Osteocyte (in vitro differentiated cells): ENCODE measurements around the gene ARHGEF33. TPM values are rescaled to one million over a fixed set of nuclear protein-coding genes. Genes with fewer than 3 reads are reported as not detected.

Experiments
- DNase-seq: peaks from one replicate; pipeline ENCODE4 v3.0.0; 2021; ENCODE audit warnings: mixed read lengths; ENCODE audit not compliant: unreplicated experiment; ENCODE audit errors: extremely low spot score
- H3K27ac Mint-ChIP-seq: one replicate; pipeline ENCODE4 v1.8.0; 2021; ENCODE audit warnings: mild to moderate bottlenecking, mixed read lengths; ENCODE audit not compliant: unreplicated experiment
- H3K27me3 Mint-ChIP-seq: one replicate; pipeline ENCODE4 v1.8.0; 2021; ENCODE audit warnings: mixed read lengths; ENCODE audit not compliant: unreplicated experiment
- H3K36me3 Mint-ChIP-seq: one replicate; pipeline ENCODE4 v1.8.0; 2021; ENCODE audit warnings: mixed read lengths; ENCODE audit not compliant: unreplicated experiment
- H3K4me1 Mint-ChIP-seq: one replicate; pipeline ENCODE4 v1.8.0; 2021; ENCODE audit warnings: mixed read lengths; ENCODE audit not compliant: unreplicated experiment
- H3K4me3 Mint-ChIP-seq: one replicate; pipeline ENCODE4 v1.8.0; 2021; ENCODE audit warnings: mild to moderate bottlenecking, moderate library complexity, mixed read lengths; ENCODE audit not compliant: unreplicated experiment
- H3K9me3 Mint-ChIP-seq: one replicate; pipeline ENCODE4 v1.8.0; 2021; ENCODE audit warnings: mixed read lengths; ENCODE audit not compliant: unreplicated experiment
- total RNA-seq: library from RNA; stranded (reverse); gene quantifications from 2 replicates; pipeline ENCODE4 v1.2.1, GENCODE V29; 2021
- TF ChIP-seq, protein P1 (sequence below): fragments of 200-600 bp; sonication (generic); IDR thresholded peaks from 2 replicates; pipeline ENCODE4 v1.5.0; 2021; ENCODE audit warnings: antibody characterized with exemption, mild to moderate bottlenecking, moderate library complexity

The ARHGEF33 gene
- total RNA-seq, 1 donor from 2014 or later = 0.48 TPM

DNA sequence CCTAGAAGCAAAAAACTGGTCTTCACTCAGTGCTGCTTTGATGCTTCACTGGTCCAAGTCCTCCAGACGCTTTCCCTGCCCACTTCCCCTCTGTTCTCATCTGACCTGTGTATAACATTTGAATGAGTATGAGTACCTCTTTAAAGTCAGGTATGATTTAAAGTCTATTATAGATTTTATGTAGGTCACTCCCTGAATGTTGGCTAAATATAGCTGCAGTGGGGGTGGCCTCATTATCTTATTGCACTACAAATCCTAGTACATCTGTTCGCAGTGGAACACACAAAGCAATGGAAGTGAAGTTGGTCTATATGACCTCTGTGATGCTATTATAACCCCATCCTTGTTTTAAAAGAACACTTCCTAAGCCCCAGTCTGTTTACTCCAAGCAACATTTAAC lies 33.2 kb downstream of the ARHGEF33 start:
- TF ChIP-seq, protein P1, sequence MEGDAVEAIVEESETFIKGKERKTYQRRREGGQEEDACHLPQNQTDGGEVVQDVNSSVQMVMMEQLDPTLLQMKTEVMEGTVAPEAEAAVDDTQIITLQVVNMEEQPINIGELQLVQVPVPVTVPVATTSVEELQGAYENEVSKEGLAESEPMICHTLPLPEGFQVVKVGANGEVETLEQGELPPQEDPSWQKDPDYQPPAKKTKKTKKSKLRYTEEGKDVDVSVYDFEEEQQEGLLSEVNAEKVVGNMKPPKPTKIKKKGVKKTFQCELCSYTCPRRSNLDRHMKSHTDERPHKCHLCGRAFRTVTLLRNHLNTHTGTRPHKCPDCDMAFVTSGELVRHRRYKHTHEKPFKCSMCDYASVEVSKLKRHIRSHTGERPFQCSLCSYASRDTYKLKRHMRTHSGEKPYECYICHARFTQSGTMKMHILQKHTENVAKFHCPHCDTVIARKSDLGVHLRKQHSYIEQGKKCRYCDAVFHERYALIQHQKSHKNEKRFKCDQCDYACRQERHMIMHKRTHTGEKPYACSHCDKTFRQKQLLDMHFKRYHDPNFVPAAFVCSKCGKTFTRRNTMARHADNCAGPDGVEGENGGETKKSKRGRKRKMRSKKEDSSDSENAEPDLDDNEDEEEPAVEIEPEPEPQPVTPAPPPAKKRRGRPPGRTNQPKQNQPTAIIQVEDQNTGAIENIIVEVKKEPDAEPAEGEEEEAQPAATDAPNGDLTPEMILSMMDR = no peak
- Mint-ChIP-seq H3K4me1 (no peaks in the 10 kb centered on the region), H3K27me3 (peaks cover 18% of the 10 kb centered on the region), H3K36me3 (no peaks in the 10 kb centered on the region), H3K27ac (no peak overlapping the region), H3K4me3 (no peak overlapping the region), H3K9me3 (no peaks in the 10 kb centered on the region)
- DNase-seq = no peak

DNA sequence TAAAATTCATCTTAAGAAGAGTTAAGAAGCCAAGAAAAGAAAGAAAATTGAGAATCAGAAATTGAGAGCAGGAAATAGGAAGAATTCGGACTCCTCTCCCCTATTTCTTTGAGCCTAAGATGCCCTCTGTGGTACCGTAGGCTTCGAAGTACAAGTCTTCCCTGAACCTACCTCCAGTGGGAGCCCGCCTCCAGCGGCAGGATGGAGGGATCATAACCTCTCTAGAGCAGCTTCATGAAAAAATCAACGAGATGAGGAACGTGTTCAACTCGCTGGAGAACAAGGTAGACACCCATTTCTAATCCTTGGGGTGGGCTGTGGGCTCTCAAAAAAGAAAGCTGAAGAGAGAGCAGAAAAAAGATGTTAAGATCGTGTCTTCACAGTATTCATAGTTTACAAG lies 36.3 kb downstream of the ARHGEF33 start:
- Mint-ChIP-seq H3K4me1 (no peaks in the 10 kb centered on the region), H3K4me3 (no peak overlapping the region), H3K9me3 (no peaks in the 10 kb centered on the region), H3K27ac (no peak overlapping the region), H3K27me3 (peaks cover 18% of the 10 kb centered on the region), H3K36me3 (no peaks in the 10 kb centered on the region)
- no peak for DNase-seq
- TF ChIP-seq, protein P1 = no peak

DNA sequence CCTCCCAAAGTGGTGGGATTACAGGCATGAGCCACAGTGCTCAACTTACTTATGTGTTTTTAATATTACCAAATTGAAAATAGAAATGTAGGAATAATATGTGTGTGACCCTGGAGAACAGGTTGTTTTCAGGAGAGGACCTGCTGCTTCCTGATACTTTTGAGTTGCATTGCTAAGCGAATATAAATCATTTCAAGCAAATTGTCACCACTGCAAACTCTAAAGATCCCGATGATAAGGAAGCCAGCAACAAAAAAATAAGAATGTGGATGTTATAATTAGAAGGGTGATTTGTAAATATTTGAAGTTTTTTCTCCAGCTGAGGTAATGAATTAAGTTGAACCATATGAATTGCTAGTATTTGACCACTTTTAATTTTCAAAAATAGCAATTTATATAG lies 40.9 kb downstream of the ARHGEF33 start:
- H3K4me3 Mint-ChIP-seq = no peak overlapping the region

DNA sequence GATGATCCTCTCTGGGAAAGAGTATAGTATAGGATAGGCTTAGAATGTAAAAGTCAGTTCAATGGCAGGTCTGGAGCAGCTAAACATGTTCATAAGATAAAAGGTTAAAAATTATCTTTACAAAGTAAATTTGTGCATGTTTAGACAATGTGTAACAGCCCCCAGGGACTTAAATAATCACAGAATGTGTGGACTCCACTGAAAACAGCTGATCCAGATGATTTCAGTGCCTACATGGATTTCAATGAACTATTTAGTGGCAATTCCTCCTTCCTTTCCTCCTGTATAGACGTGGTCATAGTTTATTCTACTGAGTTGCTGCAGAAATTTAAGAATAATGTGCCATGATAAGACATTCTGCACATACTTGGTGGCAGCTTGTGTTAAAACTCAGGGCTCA lies 42.9 kb downstream of the ARHGEF33 start:
- Mint-ChIP-seq H3K27me3 (peaks cover 2% of the 10 kb centered on the region), H3K36me3 (no peaks in the 10 kb centered on the region), H3K4me3 (no peak overlapping the region), H3K9me3 (no peaks in the 10 kb centered on the region), H3K27ac (no peak overlapping the region), H3K4me1 (no peaks in the 10 kb centered on the region)
- DNase-seq = no peak
- TF ChIP-seq, protein P1 = no peak

More for the DNA sequence above, 40.9 kb downstream of the ARHGEF33 start:
- no peaks in the 10 kb centered on the region for H3K36me3 Mint-ChIP-seq
- H3K27ac Mint-ChIP-seq = no peak overlapping the region
- DNase-seq = no peak
- TF ChIP-seq, protein P1 = no peak
- no peaks in the 10 kb centered on the region for H3K4me1 Mint-ChIP-seq
- no peaks in the 10 kb centered on the region for H3K9me3 Mint-ChIP-seq
- H3K27me3 Mint-ChIP-seq = peaks cover 11% of the 10 kb centered on the region

DNA sequence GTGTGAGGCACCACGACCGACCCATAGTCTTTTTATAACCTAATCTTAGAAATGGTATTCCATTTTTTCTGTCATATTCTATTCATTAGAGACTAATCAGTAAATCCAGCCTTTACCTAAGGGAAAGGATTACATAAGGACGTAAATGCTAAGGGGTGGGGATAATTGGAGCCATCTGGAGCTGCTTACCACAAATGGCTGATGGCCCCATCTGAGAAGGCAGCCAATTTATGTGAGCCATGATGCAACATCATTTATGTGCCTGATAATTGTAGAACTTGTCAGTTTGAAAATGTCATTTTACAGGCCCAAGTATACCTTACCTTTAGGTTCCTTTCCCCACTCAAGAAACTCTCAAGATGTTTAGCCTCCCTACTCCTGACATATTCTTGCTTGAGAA lies 44.0 kb downstream of the ARHGEF33 start:
- Mint-ChIP-seq H3K4me3 (no peak overlapping the region), H3K4me1 (no peaks in the 10 kb centered on the region), H3K36me3 (no peaks in the 10 kb centered on the region), H3K27me3 (peaks cover 2% of the 10 kb centered on the region), H3K9me3 (no peaks in the 10 kb centered on the region), H3K27ac (no peak overlapping the region)
- TF ChIP-seq, protein P1 = no peak
- DNase-seq = no peak
